ENCODE results near the gene SYNE1. TPM values are rescaled to one million over a fixed set of nuclear protein-coding genes. Genes with fewer than 3 reads are reported as not detected.

Gene SYNE1
- total and polyA plus RNA-seq, 7 donors, result 7.2 to 203 (median 86.4) TPM

- WGBS, 2 donors, result 69 to 95% methylated on average over 3 of the region's 3 CpGs
- H3K4me1 ChIP-seq, result no peaks in the 10 kb centered on the region
- peaks cover 15 to 92% (median 24%) of the 10 kb centered on the region in 4 donors for H3K36me3 ChIP-seq
- no peak overlapping the region for H3K4me3 ChIP-seq
- no peaks in the 10 kb centered on the region for H3K9me3 ChIP-seq
- H3K27me3 ChIP-seq, result no peaks in the 10 kb centered on the region
- DNase-seq, result no peak
- no peak overlapping the region for H3K27ac ChIP-seq
- no peak for TF ChIP-seq EP300 (IDR thresholded peaks at IDR 0.05)
- TF ChIP-seq CTCF (IDR thresholded peaks at IDR 0.05), result no peak
- no peak for TF ChIP-seq POLR2AphosphoS5 (IDR thresholded peaks at IDR 0.05)
- TF ChIP-seq POLR2A (IDR thresholded peaks at IDR 0.05), result no peak
- intact Hi-C loops (cut with DNase I), result no loop called here
Observed at GRCh38 chr6:152309006-152309405, 328.2 kb downstream of the SYNE1 start.

GRCh38 chr6:152308306-152308705 is 328.9 kb downstream of the SYNE1 start:
- no peak for TF ChIP-seq CTCF (IDR thresholded peaks at IDR 0.05)
- TF ChIP-seq POLR2A (IDR thresholded peaks at IDR 0.05), result no peak
- no peak for TF ChIP-seq EP300 (IDR thresholded peaks at IDR 0.05)
- no peak for TF ChIP-seq POLR2AphosphoS5 (IDR thresholded peaks at IDR 0.05)
- Histone ChIP-seq H3K36me3 (peaks cover 15 to 90% (median 24%) of the 10 kb centered on the region in 4 donors), H3K4me1 (no peaks in the 10 kb centered on the region), H3K27me3 (no peaks in the 10 kb centered on the region), H3K4me3 (no peak overlapping the region), H3K27ac (no peak overlapping the region), H3K9me3 (no peaks in the 10 kb centered on the region)
- no peak for DNase-seq
- intact Hi-C loops (cut with DNase I), result no loop called here
- 79 to 90% methylated on average over 5 of the region's 5 CpGs for WGBS, 2 donors

- H3K27ac ChIP-seq, result no peak overlapping the region
- H3K4me3 ChIP-seq, result no peak overlapping the region
- DNase-seq, result no peak
- peaks cover 0 to 13% (median 4%) of the 10 kb centered on the region in 4 donors for H3K4me1 ChIP-seq
- H3K27me3 ChIP-seq, result no peaks in the 10 kb centered on the region
- WGBS, 2 donors, result 45 to 66% methylated on average over 1 of the region's 1 CpG
- TF ChIP-seq POLR2A (IDR thresholded peaks at IDR 0.05) (no peak), EP300 (IDR thresholded peaks at IDR 0.05) (no peak), CTCF (IDR thresholded peaks at IDR 0.05) (no peak), POLR2AphosphoS5 (IDR thresholded peaks at IDR 0.05) (no peak)
- no peaks in the 10 kb centered on the region for H3K9me3 ChIP-seq
- intact Hi-C loops (cut with DNase I), result no loop called here
- peaks cover 11 to 71% (median 22%) of the 10 kb centered on the region in 4 donors for H3K36me3 ChIP-seq
Observed at GRCh38 chr6:152305672-152306071, 331.5 kb downstream of the SYNE1 start.

GRCh38 chr6:152301765-152302568 is 335.2 kb downstream of the SYNE1 start:
- H3K4me1 ChIP-seq, result peaks cover 0 to 16% (median 4%) of the 10 kb centered on the region in 4 donors
- peak overlapping the region; percentile 43 to 64 (median 60) for H3K4me3 ChIP-seq
- peak; percentile 49 to 64 (median 56) for TF ChIP-seq CTCF (IDR thresholded peaks at IDR 0.05)
- peak; percentile 41 to 75 (median 61) for TF ChIP-seq POLR2AphosphoS5 (IDR thresholded peaks at IDR 0.05)
- TF ChIP-seq EP300 (IDR thresholded peaks at IDR 0.05), result no peak
- no peaks in the 10 kb centered on the region for H3K27me3 ChIP-seq
- peaks cover 0 to 49% (median 2%) of the 10 kb centered on the region in 4 donors for H3K36me3 ChIP-seq
- peak; percentile 92 for DNase-seq
- whole genome bisulfite sequencing, 2 donors, result 1% methylated on average over 44 of the region's 44 CpGs
- H3K27ac ChIP-seq, result peak overlapping the region; percentile 78 to 84 (median 80)
- intact Hi-C loops (cut with DNase I), result loop anchor here (5.0 kb wide), 1 partner anchor 35 kb away; no protein-coding TSS in a partner anchor
- H3K9me3 ChIP-seq, result no peaks in the 10 kb centered on the region

All from sigmoid colon (tissue), 7 donors.